Loucy (cell line): ENCODE results near the gene AUH.

Experiments
- CTCF ChIP-seq: fragments of 200-600 bp; sonication (generic); conservative IDR thresholded peaks from 2 replicates; pipeline ENCODE4 v1.5.1; 2014; ENCODE audit warnings: mild to moderate bottlenecking, antibody characterized with exemption, low read length
- EZH2phosphoT487 ChIP-seq: fragments of 200-600 bp; IDR thresholded peaks from 2 replicates; pipeline ENCODE4 v1.6.1; 2018; ENCODE audit warnings: antibody characterized with exemption, mild to moderate bottlenecking, moderate library complexity, borderline replicate concordance

GRCh38 chr9:91210318-91210717 lies 151.4 kb downstream of the AUH start:
- no peak for TF ChIP-seq CTCF
- no peak for TF ChIP-seq EZH2phosphoT487
